ENCODE results near the gene ASB7.
"Not testable (repeated sequence)": the region's sequence is repeated elsewhere in the genome, so short reads cannot be mapped to it uniquely, and the experiment has no call there.

The ASB7 gene, protein sequence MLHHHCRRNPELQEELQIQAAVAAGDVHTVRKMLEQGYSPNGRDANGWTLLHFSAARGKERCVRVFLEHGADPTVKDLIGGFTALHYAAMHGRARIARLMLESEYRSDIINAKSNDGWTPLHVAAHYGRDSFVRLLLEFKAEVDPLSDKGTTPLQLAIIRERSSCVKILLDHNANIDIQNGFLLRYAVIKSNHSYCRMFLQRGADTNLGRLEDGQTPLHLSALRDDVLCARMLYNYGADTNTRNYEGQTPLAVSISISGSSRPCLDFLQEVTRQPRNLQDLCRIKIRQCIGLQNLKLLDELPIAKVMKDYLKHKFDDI

DNA sequence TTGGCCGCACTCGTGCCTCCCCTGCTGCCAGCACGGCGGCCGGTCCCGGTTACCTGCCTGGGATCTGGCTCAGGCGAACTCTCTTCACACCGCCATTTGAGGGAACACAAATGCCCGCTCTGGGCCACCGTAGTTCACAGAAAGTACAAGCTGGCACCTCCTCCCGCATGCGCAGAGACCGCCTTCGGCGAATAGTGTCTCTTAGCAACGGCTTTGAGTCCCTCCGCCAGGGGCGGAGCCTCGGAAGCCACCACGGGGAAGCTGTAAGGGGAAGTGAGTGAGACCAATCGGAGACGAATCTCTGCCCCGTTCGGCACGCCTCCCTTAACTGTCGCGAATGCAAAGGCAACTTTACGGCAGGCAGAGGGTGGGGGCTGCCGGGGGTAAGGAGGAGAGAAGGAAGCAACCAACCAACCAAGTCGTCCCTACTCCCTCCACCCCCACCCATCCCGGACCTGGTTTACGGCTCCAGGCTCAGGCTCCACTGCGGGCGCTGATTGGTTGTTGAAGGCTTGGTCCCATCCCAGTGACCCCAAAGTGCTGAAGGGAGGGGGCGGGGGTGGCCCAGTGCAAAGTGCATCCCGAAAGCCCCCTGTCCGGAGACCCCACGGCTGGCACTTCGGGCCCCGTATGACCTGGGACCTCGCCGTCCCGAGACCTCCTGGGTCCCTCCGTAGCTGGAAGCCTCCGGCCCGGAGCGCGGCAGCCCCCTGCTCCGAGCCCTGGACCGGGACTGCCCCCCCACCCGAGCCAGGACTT, at the start of gene ASB7, which contains the start of gene LINS1:
ASB7 (plus strand) TSS at position 526 of the 759 bp plus-strand sequence. CDS start 9,628 bp downstream, outside the sequence.
LINS1 (minus strand) TSS at position 121 of the 759 bp plus-strand sequence. CDS start 21,342 bp downstream, outside the sequence.
- peak; percentile 98 for DNase-seq (ENCODE audit: low read depth)

DNA sequence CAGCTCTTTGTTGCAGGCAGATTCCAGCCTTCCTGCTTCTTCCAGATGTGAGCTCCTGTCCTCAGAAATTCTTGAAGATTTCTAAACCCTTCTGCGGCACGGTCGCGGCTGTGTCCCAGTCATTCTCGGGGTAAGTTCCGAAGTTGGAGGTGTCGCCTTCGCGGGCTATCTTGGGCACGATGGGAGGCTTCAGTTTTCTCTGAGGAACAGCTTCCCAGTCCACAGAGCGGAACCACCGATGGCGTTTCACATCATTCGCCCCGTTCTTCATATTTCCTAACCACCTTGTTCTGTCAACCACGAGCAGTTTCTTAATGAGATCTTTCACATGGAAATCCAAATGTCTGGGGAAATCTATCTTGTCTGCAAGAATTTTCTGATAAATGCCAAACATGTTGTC, 48.9 kb upstream of the ASB7 start:
- no peak for DNase-seq (ENCODE audit: low read depth)

DNA sequence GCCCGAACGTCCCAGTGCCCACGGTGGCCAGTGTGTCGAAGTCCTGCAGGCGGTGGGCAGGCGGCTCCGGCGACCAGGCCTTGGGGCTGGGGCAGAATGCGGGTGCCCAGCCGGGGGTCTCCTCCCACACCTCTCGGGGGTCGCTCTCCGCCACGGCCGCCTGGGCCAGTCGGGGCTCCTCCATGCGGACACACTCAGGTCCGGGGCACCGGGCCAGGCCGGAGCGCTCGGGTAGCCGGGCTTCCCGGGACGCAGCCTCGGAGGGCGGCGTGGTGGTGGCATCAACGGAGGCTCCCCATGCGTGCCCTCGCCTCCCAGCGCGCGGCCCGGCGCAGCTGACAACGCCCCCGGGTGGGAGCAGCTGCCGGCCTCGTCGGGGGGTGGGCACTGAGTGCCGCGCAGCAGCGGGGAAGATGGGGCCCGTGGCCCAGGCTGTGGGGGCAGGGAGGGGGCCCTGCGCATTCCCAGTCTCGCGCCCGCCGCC, 43.6 kb upstream of the ASB7 start:
- DNase-seq (ENCODE audit: low read depth): no peak

DNA sequence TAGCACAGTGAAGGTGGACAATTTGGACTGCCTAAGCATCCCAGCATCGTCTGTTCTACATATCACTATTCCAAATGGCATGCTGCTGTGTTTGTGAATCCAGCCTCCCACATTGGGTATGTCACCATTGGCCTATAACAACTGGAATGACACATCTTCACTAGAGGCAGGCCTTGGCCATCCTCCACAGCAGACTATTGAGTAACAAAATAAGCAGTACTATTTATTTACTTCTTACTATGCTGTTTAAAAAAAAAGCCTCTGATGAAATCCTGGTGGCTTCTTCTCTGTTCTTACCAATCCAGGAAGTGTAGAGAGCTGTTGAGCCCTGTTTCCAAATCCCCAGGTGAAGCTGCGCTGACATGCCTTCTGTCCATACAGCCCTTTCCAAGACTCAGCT, 43.1 kb upstream of the ASB7 start:
- DNase-seq (ENCODE audit: low read depth): no peak

DNA sequence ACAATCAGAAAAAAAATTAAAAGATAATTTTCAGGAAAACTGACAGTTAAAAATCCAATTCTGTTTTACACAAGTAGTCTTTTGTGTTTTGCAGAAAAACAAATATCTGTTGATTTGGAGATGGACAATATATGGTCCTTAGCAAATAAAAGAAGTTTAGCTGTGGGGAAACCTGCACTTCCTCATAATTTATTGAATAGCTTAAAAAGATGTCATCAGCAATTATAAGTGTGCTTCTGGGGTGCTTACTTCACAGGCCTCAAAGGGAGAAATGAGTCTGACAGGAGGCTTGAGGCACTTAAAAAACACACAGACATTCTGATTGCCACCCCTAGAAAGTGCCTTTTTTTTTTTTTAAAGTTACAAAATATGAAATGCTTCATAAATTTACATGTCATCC, 42.1 kb upstream of the ASB7 start:
- no peak for DNase-seq (ENCODE audit: low read depth)

DNA sequence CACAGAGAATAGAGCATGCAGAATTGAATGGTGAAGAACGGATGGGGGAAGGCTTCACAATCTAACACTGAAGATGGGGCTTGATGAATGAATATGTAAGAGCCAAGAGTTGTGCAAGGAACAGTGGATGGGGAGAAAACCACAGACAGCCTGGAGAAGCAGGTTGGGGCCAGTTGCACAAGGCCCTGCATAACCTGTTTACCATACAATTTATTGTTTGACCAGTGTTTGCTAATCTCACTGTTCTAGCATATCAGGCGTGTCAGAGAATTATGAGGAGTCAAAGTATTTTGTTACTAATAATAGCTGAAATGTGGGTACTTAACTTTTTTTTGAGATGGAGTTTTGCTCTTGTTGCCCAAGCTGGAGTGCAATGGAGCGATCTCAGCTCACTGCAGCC, 36.8 kb upstream of the ASB7 start:
- DNase-seq (ENCODE audit: low read depth): no peak

DNA sequence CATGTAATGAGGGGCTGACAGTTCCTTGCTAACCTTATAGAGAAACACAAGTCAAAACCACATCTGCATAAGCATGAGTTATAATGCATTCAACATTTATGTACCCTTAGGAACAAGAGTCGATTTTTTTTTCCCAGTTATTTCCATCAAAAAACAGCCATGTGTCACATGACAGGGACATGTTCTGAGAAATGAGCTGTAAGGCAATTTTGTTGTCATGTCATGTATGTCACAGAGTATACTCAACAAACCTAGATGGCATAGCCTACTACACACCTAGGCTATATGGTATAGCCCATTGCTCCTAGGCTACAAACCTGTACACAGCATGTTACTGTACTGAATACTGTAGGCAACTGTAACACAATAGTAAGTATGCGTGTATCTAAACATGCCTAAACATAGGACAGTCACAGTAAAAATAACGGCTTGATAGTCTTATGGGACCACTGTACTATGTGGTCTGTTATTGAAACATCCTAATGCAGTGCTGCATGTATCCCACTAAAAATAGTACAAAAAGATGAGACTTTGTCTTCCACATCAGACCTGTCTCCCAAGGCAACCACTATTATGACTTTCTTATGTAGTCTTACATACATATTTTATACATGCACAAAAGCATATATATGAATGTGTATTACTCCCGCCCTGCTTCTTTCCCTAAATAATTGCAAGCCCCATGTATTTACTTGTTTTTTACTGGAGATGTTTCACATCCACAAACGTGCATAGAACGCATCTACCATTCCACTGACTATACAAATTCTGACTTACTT, 35.4 kb upstream of the ASB7 start:
- no peak for DNase-seq (ENCODE audit: low read depth)

DNA sequence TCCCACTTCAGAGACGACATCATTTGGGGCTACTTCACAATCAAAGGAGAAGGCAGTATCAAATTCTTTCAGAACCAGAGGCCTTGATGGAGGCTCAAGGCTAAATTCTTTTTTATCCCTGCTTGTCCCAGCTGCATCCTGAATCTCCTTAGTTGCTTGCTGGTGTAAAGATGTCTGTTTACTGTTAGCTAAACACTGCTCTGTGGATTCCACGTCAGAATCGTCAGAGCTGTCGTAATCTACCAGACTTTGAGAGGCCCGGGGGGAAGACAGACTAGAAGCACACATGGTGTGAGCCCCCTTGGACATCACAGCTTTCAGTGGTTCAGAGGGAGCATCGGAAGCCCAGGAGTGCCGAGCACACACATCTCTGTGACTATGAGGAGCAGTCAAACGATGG, 33.0 kb upstream of the ASB7 start:
- DNase-seq (ENCODE audit: low read depth): no peak

DNA sequence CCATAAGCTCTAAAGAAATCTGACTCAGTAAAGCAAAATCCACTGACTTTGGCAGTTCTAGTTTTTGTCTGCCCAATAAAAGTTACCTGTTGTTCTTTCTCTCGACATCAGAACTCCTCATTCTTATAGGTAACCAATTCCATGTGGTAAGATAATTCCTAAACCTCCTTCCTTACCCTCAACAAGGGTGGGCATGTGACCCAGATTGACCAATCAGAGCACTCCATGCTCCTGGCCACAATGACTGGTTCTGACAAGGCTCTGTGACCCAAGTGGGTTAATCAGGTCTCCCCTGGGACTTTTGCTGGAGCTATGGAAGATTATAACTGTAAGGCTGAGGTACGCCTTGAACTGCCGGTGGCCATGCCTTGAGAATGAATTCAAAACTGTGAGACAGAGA, 32.1 kb upstream of the ASB7 start:
- DNase-seq (ENCODE audit: low read depth): no peak

DNA sequence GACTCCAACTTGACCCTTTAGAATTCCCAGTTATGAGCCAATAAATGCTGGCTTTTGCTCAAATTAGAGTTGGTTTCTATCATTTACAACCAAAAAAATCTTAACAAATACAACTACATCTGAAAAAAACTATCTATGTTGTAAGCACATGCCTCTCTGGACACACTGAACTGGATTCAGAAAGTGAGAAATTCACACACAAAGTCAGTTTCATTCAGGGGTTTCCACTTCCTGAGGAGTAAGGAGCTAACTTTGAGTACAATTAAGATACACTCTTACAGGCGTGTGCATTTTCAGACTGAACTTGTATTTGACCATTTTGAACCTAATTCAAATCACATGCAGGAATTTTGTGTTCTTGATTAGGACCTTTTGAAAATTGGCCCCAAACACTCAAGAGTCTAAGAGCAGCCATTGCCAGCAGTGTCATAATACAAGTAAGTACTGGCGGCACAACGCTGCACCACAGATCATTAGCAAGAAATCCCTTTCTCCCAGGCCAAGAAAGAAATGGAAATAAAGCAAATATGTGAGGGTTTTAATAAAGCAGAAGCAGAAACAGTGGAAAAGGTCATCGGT, 31.6 kb upstream of the ASB7 start:
- no peak for DNase-seq (ENCODE audit: low read depth)

DNA sequence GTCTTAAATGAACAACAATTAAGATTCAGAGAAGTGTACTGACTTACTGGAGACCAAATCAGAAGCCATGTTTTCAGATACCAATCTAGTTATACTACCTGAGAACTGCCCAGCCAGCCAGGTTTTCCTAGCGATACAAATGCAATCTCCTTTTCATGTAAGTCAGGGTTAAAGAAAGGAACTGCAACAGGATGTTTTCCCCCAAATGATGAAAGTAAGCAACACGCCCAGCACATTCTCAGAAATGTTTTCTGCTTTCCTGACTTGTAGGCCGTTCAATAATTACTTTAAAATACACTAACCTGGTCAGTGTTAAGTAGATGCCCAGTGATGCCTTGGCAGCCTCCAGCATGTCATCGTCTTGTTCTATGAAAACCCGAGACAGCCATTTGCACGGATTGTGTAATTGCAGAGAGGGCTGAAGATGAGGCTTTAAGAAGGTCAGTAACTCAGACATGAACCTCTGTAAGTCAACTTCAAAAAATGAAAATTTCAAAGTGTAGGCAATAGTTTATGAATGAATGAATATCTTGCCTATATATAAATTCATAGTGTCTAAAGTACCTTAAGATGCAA, 30.7 kb upstream of the ASB7 start:
- DNase-seq (ENCODE audit: low read depth): no peak

DNA sequence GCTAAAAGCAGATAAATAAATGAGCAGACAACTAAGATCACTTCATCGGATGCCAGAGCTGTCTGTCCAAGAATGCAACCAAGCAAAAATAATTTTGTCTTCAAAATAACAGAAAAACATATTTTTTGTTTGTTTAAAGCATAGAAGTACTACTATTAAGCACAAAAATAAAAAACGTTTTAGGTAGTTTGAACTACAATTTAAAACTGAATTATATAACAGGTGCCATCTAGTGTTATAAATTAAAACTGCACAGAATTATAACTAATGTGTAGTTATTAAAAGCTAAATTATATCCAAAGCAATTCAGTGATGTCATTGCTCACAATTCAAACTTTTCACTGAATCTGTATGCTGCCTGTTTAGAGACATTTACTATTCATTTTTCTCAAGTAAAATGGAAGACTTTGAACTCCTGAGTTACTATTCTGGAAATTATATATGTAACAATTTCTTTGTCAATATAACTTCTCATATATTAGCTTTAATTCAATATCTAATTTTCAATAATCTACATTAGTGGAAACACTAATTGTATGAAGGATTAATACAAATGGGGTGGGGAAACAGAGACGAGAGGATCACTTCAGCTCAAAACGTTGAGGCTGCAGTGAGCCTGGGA, 29.9 kb upstream of the ASB7 start:
- DNase-seq (ENCODE audit: low read depth): no peak

DNA sequence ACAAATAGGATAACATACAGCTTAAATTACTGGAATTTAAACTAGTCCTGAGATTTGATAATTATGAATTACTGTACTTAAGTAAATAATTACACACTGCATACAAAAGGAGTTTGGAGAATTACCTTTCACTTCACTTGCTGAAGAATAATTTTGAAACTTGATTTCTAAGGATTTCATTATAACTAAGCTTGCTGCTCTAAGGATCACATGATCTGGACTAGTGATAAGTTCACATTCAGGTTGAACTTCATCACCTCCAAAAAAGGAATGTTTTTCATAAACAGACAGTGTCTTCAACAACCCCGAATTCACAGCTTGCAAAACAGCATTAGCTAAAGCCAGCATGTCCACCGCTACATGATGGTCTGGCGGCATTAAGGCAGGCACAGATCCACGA, 28.9 kb upstream of the ASB7 start:
- DNase-seq (ENCODE audit: low read depth): no peak

DNA sequence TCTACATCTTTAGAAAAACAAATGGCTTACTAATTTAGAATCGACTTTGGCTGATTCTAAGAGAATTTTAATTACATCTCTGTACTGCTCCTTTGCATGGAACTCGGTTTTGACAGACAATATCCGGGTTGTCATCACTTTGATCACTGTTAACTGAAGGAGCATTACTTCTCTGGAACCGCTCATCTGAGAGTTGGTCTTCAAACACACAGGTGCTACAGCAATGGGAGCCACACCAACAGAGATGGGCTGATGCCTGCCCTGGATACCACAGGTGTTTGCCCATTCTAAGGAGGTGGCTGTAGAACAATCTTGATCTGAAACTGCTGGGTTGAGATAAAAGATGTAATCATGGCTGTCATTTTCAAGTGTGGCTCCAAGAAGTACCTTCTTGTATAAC, 22.0 kb upstream of the ASB7 start:
- no peak for DNase-seq (ENCODE audit: low read depth)

DNA sequence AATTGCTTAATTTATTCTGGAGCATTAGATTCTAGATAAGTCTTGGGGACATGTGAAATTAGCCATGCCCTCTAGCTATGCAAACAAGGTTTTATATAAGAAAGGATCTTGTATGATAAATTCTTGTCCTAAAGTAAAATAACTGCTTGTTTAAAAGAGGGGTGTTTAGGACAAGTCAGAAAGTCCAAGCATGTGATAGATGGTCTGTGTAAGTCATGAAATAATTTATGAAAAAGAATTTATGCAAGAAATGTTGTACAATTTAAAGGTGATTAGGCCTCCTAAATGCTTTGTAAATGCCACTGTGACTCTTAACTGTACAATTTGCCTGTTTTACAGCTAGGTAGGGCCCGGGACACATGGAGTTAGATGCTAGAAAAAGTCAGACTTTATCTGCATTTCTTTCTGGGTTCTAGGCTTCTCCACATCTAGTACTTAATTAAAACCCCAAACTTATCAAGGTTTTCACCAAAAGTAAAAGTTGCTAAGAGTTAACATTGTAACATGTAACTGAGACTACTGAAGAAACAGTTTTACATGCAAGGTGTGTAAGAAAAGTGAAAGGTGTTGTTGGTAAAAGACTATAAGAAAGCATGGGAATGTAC, 13.6 kb upstream of the ASB7 start:
- DNase-seq (ENCODE audit: low read depth): no peak

DNA sequence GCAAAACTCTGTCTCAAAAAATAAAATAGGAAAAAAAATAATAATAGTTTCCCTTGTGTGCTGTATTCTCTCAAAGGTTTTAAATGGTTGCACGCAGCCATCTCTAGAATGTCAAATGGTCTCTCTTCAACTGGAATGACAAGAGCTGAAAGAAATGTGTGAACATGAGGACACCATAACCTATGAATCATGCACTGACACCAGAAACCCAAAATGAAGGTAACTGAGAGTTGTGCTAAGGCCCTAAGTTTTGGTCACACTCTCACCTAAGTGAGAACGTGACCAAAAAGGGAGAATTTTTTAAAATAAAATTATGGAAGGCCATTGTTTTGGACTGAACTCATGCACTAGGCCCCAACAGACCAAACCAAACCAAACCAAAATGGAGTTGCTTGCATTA, 11.2 kb upstream of the ASB7 start:
- DNase-seq (ENCODE audit: low read depth): not testable (repeated sequence)

DNA sequence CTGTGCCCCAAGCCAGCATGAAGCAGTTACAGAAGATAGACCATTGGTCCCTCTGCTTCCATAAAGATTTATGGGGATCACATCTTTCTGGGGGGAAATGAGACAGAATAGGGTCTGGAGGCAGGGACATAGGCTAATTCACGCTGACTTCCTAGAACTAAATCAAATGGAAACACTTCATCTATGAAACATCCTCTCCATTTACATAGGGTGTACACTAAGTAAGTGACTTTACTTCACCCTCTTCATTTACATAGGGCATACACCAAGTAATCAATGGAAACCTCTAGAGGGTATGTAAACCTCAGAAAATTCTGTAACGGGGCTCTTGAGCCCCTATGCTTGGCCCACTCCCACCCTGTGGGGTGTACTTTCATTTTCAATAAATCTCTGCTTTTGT, 10.6 kb upstream of the ASB7 start:
- no peak for DNase-seq (ENCODE audit: low read depth)

DNA sequence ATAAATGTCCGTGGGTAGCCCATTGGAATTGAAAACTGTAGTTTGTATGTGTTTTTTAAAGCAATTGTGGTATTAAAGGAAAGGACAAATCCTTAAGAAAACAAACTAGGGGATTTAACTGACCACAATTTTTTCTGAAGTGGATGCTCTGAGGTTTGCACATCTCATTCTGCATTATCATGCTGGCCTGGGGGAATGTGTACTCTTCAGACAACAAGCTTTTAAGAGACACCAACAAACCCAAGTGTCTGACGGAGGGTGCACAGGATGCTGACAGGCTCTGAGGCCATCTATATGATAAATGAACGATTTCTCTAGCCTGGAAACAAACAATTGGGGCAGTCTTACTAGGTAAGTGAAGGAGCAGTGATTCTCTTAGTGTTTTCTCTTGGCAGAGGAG, 9.5 kb upstream of the ASB7 start:
- DNase-seq (ENCODE audit: low read depth): no peak

DNA sequence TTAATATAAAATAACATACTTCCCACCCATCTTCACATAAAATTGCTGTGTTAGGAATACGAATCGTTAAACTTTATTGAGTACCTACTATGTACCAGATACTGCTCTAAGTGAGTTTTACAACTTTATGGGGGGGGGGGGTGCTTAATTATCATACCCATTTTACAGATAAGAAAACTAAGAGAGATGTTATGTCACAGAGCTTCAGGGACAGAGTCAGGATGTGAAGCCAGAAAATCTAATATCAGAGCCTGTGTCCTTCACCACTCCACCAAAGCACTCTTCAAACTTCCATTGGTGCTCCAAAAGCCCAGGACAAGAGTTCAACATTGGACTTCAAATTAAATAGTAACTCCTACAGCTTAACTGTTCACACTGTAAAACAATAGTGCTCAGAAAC, 9.0 kb upstream of the ASB7 start:
- no peak for DNase-seq (ENCODE audit: low read depth)

DNA sequence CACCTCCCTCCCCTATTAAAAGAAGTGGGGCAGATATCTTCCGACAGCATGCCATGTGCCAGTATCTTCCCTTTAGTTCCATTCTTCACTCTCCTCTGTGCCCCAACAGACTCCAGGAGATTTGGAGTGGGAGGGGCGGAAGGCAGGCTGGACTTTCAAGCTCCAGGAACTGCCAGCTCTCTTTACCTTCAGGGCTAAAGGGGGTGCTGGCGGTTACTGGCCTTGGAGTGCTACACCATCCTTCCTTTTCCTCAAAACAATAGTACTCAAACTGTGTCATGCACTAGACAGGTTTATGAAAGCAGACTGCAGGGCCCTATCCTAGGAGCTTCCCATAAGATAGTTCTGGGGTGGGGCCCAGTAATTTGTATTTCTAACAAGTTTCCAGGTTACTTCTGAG, 6.4 kb upstream of the ASB7 start:
- no peak for DNase-seq (ENCODE audit: low read depth)

DNA sequence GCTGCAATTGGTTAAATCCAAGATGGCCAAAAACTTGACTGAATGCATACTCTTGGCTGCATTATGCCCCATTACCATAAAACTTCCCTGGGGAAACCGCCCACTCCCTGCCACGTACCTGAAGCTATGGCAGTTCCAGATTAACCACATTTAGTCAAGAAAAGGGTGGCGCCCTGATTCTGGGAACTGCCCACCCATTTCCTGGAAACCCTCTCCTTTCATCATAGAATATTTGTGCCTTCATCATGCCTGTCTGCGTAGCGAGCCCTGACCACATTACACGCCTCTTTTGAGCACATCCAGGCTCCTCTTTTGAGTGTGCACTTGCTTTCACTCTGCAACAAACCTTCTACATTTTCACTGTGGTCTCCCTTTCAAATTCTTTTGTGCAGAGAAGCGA, 5.6 kb upstream of the ASB7 start:
- DNase-seq (ENCODE audit: low read depth): peak; percentile 85

Measured in activated T-cell treated with anti-CD3 and anti-CD28 coated beads for 48 hours (primary cell).